SHP77 treated with DMSO at 0.1 percent for 48 hours (cell line): Measurements from ENCODE around the gene CTNNA3.

Experiments
- DNase-seq: peaks from one replicate; lab custom pipeline; 2025; lab: John Stamatoyannopoulos, UW

The CTNNA3 gene

DNA sequence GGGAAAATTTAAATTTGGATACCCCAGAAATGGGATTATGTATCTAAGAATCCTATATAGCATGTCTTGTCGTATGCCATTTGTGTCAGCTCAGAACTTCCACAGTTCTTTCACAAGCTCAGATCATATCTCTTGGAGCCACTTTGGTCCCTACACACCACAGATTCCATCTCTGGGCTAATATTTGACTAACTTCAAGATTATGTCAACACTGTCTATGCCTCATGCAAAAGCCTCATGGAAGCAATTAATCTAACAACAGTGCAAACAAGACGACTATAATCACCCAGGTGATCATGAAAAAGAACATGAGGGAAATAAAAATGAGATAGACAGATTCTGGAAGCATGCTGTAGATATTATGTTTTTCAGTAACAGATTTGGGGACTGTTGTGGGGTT, 581.0 kb downstream of the CTNNA3 start:
- peak; percentile 34 for DNase-seq

DNA sequence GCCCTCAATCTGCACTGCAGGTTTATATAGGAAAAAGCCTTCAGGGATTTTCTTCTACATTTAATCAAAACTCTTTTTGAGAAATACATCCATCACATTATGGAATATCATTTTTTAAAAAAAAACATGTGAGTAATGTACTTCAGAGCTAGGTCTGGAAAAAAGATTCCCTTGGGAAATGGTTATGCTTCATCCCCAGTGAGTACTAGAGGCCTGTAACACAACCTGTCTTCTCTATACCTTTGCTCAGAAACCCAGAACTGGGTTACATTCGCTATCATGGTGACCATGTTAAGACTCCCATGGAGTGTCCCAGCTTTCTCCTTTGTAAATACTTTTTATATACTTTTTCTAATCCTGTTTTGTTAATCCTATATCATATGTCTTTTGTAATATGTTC, 583.2 kb downstream of the CTNNA3 start:
- DNase-seq, result no peak

DNA sequence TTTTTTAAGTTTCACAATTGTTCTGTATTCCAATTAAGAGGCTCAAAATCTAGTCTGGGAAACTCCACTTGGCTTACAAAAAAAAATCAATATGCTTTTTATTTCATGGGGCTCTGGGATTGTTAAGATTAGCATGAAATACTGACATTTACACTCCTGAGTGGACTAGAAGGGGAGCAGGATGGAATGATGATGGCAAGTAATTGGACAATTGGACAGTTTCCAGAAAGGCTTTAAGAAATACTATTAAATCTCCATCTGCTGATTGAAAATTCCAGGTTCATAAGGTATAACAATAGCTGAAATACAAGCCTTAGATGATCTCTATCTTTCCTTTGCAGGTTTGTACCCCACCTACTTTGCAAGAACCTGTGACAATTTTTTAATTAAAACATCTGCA, 585.7 kb downstream of the CTNNA3 start:
- DNase-seq, result no peak

DNA sequence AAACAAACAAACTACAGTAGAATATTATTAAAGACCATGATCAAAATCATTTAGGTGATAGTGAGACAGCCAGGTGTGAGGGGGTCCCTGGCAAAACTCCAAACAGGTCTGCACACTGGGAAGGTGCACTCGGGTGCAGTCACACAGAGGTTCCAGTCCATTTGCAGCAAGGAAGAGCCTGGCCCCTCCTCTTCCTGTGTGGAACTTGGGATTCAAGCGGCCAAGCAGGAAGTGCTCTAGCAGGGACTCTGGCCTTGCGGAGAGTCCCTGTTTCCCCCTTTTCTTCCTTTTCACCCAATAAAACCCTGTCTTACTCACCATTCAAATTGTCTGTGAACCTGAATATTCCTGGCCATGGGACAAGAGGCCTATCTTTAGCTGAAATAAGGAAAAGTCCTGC, 588.3 kb downstream of the CTNNA3 start:
- DNase-seq, result no peak

DNA sequence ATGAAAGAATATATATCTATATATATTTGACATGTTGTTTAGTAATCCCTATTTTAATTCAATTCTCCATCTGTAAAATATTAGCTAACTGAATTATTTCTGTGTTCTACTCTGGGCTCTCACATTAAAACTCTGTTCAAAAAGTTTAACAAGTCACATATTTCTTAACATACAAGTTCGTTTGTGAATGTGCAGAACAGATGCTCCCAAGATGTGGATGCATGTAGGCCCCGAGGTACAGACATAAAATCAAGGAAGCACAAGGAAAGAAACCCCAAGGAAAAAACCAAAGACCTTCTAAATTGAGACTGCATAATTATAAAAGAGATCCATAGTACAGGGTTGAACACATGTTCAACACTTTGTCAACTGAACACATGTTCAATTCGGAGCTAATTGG, 595.0 kb downstream of the CTNNA3 start:
- no peak for DNase-seq

DNA sequence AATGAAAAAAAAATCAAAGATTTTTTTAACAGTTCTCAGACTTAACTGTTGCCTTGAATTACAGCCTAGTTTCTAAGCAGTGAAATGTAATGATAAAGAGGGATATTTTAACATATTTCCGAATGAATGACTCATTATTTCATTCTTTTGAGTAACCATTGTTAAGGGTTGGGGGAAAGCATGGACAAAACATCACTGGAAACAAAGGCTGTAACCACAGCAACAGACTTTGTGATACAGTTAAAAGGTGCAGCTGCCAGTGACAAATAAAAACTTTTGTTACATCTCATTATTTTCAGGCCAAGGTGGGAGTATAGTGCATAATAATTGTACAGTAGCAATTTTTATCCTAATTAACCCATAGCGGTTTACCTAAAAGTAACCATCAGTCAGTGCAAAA, 597.5 kb downstream of the CTNNA3 start:
- DNase-seq, result no peak

DNA sequence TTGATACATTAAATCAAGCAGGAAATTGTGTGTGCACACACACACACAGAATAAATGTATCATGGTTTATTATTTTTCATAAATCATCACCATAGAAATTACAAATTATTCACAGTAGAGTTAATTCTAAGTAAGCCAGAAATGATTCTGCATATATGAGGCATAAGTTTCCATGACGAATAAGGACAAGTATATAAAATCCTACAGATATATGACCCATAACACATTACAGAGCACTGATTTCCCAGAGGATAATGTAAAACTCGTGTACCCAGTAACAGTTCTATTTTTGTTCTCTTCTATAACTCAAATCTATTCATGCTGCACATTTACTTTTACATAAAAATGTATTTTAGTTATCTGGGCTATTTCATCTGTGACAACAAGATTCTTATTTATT, 600.5 kb downstream of the CTNNA3 start:
- no peak for DNase-seq

DNA sequence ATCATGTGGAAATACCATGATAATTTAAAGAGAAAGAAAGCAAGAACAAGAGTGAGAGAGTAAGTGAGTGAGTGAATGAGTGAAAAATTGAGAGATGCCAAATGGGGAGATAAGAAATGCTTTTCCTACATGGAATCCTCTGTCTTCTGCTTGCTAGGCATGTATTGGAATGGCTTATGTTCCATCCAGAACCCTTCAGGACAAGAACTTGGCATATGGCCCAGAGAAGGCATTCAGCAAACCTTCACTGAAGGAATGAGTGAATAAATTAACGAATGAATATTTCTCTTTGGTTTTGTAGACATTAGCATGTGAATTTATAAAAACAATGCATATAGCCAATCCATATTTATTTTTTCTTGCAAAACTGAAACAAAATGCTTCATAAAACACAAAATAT, 608.0 kb downstream of the CTNNA3 start:
- no peak for DNase-seq

DNA sequence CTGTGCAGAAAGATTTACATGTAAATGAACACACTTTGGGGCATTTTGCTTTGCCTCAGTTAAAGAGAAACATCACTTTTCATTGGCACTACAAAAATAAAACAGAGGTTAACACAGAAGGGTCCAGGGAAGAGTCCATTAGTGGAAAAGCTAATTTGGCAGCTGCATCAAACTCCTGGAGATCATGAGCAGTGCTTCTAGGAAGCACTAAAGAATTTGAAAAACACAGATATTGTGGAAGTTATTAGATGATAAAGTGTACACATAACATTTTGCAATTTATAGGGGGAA, 608.9 kb downstream of the CTNNA3 start:
- DNase-seq, result no peak

DNA sequence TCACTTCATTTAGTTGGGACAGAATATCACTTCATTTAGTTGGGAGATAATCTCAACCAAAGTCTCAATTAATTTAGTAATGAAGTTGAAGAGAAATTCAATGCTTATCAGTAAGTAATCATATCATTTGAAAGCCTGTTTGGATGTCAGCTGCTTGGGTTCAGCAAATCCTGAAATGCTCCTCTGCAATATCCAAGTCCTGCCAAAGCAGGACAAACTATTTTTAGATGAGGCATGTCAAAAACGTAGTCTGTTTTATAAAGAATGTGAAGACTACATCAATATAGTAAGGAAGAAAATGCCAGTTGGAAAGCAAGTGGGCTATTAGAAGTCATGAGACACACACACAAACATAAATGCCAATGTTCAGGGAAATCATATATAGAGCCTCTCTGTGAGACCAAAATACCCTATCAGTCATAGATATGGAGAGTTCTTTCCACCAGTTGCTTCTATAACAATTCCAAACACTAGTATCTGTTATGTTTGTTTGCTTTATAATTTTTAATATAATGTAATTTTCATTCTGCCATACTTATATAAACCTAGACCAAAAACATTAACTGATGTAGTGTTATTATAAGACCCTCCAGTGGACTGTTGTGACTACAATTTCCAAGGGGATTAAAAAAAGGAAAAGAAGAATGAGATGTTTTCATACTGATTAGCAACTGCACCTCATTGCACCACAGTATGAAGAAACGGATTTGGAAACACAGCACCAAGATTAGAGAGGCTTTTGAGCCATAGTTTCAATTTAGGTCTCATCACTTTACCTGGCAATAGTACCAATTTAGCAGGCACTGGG, 609.5 kb downstream of the CTNNA3 start:
- DNase-seq, result no peak

DNA sequence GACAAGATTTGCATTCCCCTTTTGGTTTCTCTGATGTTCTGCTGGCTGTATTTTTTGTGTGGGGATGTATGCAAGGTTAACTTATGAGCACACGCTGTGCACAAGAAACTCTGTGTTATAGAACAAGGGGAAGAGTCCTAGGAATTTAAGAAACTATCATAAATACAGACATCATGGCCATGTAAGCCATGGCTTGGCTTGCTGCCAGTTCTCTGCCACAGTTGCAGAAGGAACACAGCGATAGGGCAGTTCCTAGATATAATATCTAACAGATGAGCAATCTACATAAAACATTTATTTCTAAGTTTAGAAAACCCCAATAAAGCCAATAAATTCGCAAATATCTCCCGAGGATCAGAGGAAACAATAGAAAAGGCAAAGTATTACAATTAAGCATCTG, 616.9 kb downstream of the CTNNA3 start:
- DNase-seq, result no peak

DNA sequence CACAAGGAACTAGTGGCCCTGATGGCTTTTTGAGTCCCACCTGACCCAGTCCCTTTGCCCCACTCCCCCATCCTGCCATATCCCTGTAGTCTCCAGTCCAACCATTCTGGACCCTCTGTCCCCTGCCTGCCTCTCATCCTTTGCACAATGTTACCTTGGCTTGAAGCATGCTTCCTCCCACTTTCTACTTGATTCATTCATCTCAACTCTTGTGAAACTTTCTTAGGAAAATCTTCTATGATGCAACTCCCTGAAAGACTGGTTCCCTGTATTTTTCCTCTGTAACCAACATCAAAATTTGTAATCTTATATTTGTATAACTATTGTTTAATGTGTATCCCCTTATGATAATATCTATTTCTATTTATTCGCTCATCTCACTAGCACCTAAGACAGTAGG, 618.6 kb downstream of the CTNNA3 start:
- no peak for DNase-seq

DNA sequence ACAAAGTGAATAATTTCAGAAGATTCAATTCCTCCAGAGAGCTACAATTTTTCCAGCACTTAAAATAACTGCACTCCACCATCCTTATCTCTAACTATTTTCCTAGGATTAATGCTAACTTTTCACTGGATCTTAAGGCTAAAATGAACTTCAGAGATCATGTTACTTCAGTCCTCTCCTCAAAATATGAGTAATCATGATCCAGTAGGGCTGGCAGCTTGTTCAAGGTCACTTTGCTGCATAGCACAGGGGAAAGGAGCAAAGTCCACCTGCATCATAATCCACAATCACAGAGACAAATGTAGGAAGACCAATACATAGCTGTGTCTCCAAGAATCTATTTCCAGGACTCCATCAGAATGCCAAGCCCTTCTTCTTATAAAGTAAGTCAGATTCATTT, 619.9 kb downstream of the CTNNA3 start:
- no peak for DNase-seq

DNA sequence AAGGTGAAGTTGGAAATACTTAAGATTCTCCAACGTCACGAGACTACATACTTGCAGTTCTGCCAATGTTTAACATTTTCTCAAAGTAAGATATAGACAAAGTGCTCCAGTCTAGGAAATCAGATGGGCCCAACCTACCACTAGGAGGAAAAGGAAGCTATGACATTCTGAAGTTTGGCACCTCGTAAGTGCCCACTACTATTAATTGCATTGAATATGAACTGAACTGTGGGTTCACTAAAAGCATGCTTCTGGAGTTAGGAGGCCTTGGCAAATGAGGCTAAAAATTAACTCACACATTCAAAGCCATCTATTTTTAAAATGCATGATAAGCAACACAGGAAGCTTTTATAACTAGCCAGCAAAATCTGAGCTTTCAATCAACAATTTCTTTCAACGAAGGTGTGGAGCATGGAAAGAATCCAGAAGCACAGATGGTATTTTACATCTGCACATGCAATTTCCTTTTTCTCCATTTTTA, 620.5 kb downstream of the CTNNA3 start:
- no peak for DNase-seq

DNA sequence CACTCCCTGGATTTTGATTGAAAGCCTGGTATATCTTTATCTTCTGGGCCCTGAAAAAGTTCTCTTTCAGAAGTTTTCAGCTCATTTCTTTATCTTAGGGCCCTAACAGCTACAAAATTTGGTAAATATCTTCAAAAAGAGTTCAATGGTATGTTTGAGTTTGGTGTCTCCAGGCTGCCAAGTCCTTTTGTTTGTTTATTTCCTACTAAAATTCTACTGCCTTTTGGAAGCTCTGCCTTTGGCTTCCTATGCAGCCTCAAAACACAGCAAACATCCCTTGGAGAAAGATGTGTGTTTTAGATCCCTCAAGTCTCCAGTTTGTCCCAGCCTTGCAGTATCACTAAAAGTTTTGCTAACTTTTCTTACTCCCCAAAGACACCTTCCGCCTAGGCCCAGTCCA, 623.3 kb downstream of the CTNNA3 start:
- no peak for DNase-seq

DNA sequence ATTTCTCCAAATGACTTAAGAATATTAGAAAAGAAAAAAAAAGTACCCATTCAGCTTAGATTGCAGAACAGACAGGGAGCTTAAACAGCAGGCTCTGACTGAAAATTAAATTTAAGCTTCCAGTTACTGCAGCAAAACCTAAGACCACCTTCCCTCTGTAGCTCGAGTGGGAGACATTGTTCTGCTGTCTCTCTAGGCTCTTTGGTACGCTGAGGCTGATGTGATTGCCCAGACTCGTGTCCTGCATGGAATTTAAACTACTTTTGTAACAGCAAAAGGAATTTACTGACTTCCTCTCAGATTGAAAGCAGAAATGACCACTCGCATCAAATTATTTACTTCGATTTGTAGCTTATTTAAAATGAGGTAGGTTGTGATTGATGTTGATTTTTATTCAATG, 645.6 kb downstream of the CTNNA3 start:
- no peak for DNase-seq

DNA sequence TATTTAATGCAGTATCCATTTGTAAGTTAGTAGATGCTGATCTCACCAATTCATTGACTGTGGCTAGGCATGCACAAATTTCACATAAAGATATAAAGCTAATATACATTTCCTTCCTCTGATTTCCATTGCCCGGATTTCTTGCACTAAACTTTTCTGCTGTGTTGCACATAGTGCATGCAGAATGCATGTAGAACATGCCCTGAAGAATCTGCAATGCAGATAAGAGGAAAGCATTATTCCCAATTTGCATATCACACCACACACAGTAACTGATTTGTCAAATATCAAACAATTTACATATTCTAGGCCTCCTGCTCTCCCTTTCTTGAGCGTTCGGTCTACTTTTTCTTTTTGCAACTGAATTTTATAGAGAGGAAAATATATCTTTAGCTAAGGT, 646.0 kb downstream of the CTNNA3 start:
- no peak for DNase-seq

DNA sequence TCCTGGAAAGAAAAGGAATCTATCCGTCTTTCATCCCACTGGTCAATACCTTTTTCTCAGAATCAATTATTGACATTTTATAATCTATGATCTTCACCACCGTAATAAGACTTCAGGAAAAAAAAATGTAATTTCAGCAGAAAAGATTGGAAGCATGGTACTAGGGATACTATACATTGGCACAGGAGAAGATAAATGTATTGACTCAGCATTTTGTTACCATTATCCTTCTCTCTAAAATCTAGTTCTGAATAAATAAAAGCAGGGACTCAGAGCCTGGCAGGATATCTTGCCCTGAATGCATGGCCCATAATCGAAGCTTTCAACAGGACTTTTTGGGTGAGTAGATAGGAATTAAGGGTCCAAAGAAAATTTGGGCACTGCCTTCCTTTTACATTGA, 649.5 kb downstream of the CTNNA3 start:
- DNase-seq, result no peak

DNA sequence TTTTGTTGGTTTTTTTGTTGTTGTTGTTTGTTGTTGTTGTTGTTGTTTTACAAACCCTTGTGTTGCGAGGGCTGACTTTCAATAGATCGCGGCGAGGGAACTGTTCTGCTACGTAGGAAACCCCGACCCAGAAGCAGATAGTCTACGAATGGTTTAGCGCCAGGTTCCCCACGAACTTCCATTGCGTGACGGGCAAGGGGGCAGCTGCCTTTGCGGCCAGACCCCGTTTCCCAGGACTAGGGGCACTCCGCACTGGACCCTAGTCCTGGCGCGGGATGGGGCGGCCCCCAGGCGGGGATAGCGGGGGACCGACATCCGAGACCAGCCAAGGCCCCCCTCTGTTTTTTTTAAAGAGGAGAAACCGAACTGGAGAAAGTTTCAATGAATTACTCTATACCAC, 650.6 kb downstream of the CTNNA3 start:
- DNase-seq, result no peak

DNA sequence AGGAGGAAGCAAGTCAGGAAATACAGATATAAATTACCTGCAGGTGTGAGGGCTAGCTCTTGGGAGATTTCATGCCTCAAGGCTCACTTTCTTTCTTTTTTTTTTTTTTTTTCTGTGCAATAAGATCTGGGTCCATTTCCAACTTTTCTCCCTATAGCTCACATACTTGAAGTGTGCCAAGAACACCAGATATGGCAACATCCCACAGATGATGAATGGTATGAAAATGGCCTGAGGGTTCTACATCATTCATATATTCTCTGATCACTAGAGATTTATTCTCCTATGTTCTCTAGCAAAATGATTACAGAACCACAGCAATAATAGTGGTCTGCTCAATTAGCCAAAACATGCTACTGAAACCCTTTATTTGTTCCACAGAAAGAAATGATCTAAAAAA, 653.0 kb downstream of the CTNNA3 start:
- DNase-seq, result no peak

DNA sequence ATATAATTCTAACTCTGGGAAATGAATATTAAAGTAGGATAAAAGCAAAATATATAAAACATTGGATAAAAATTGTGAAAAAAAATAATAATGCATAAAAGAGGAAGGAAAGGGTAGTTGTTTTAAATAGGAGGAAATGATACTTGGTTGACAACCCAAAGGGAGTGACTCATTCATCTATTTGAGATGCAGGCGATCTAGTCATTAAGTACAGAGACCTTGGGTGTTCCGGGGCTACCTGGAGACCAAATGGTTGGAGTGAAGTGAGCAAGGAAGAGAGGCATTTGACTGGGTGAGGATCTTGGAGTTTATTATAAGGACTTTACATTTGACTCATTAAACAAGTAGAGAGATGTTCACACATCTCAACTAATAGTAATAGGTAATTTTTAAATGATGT, 659.2 kb downstream of the CTNNA3 start:
- no peak for DNase-seq

DNA sequence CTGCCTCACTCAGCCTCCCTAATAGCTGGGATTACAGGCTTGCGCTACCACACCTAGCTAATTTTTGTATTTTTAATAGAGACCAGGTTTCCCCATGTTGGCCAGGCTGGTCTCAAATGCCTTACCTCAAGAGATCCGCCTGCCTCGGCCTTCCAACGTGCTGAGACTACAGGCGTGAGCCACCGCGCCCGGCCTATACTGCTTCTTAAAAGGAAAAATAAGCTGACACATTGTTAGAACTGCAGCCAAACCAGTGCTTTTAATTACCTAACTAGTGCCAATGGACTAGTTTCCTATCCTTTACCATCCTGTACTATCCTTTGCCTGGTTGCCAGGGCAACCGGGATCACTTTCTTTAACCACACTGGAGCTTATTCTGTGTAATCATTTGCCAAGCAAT, 662.1 kb downstream of the CTNNA3 start:
- no peak for DNase-seq

DNA sequence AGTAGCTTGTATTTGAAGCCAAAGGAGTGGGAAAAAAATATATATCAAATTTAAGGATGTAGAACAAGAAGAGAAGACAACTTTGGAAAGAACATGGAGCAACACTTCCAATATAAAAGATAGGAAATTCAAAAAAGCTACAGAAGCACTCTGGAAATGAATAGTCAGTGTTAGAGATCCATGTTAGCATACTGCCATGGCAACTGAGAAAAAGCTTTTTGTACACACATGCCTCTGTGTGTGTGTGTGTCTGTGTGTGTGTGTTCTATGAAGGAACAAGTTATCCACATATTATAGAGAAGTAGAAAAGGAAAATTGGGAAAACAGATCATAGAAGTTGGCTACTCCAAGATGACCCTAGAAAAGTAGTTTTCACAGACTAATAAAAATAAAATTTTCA, 673.9 kb downstream of the CTNNA3 start:
- no peak for DNase-seq

DNA sequence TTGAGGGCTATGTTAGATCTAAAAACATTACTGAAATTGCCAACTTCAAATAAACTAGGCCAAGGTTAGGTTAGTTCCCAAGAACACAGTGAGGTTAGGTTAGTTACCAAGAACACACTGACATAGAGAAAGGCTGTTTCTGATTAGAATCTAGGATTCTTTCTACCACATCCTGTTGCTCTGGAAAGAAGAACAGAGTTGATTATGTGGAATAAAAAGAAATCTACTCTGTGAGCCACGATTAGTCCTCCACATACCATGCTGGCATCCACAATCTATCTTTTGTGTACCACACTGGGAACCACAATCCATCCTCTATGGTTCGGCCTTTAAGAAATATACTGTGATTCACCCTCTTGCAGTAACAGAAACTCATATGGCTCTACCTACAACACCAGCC, 678.8 kb downstream of the CTNNA3 start:
- no peak for DNase-seq

DNA sequence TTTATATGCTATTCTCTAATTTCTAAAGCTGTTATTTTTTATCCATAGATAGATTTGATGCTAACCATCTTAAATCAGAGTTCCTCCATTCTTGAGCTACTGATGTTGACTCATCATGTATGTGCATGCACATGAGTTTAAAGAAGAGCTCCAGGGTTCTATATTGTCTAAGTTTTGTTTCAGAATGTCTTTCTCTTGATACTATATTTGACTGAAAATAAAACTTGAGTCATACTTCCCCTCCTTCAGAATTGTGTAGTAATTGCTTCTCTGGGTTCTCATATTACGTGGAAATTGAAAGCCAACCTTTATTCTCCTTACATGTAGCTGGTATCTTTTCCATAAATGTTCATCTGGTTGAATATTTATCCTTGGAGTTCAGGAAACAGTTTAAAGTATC, 680.8 kb downstream of the CTNNA3 start:
- DNase-seq, result no peak
